OCI-LY3 (cell line): Measurements from ENCODE around the gene MDGA2.

Source experiments
- EZH2phosphoT487 ChIP-seq: fragments of 200-600 bp; shearing (Covaris generic); IDR thresholded peaks from 2 replicates; pipeline ENCODE4 v1.6.1; 2018; ENCODE audit warnings: antibody characterized with exemption, mixed run types, low read depth
- TF ChIP-seq, protein P1 (sequence below): fragments of 200-600, 300-600 bp; sonication (generic); IDR thresholded peaks from 2 replicates; pipeline ENCODE4 v1.5.1; 2014; ENCODE audit warnings: antibody characterized with exemption, low read length, low read depth

DNA sequence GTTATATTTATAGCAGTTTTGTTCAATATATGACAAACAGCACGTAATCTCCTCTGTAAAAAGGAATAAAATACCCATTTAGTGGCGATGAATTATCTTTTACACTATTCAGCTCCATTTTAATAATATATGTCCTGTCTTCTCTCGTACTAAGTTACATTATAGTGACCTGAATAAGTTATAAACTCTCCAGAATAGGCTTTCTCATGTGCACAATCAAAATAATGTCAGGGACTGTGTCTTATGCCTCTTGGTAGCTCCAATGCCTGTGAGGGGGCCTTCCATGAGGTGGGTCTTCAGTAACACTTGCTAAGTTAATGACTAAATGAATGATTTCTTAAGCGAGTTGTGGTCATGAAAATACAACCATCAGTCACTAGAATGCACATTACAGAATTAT, 150.9 kb downstream of the MDGA2 start:
- TF ChIP-seq, protein P1, sequence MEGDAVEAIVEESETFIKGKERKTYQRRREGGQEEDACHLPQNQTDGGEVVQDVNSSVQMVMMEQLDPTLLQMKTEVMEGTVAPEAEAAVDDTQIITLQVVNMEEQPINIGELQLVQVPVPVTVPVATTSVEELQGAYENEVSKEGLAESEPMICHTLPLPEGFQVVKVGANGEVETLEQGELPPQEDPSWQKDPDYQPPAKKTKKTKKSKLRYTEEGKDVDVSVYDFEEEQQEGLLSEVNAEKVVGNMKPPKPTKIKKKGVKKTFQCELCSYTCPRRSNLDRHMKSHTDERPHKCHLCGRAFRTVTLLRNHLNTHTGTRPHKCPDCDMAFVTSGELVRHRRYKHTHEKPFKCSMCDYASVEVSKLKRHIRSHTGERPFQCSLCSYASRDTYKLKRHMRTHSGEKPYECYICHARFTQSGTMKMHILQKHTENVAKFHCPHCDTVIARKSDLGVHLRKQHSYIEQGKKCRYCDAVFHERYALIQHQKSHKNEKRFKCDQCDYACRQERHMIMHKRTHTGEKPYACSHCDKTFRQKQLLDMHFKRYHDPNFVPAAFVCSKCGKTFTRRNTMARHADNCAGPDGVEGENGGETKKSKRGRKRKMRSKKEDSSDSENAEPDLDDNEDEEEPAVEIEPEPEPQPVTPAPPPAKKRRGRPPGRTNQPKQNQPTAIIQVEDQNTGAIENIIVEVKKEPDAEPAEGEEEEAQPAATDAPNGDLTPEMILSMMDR, result no peak
- TF ChIP-seq EZH2phosphoT487, result no peak
